Smooth muscle cell (in vitro differentiated cells): ENCODE results near the gene BMP7. TPM values are rescaled to one million over a fixed set of nuclear protein-coding genes. Genes with fewer than 3 reads are reported as not detected.

ENCODE experiments used
- DNase-seq: peaks from one replicate; lab custom pipeline; 2025; ENCODE audit not compliant: unreplicated experiment; lab: John Stamatoyannopoulos, UW
- H2AFZ ChIP-seq: fragments of 200-600 bp; sonication (generic); 2 replicates; pipeline ENCODE4 v1.6.0; 2016; ENCODE audit warnings: antibody characterized with exemption, low read depth, mild to moderate bottlenecking
- H3F3A ChIP-seq: fragments of 200-600 bp; sonication (generic); 2 replicates; pipeline ENCODE4 v1.6.0; 2017; ENCODE audit warnings: antibody characterized with exemption, low read depth
- H3K27ac ChIP-seq: fragments of 200-600 bp; sonication (generic); 2 replicates; pipeline ENCODE4 v1.5.1; 2016; ENCODE audit warnings: low read depth, mild to moderate bottlenecking
- H3K27me3 ChIP-seq: fragments of 200-600 bp; sonication (generic); 2 replicates; pipeline ENCODE4 v1.6.1; 2016; ENCODE audit warnings: low read depth, mild to moderate bottlenecking
- H3K36me3 ChIP-seq: fragments of 200-600 bp; sonication (generic); 2 replicates; pipeline ENCODE4 v1.5.1; 2016; ENCODE audit warnings: low read depth
- H3K4me1 ChIP-seq: fragments of 200-600 bp; sonication (generic); 2 replicates; pipeline ENCODE4 v1.5.1; 2016; ENCODE audit warnings: low read depth
- H3K4me2 ChIP-seq: fragments of 200-600 bp; sonication (generic); 2 replicates; pipeline ENCODE4 v1.6.0; 2016; ENCODE audit warnings: mild to moderate bottlenecking
- H3K4me3 ChIP-seq: fragments of 200-600 bp; sonication (generic); 2 replicates; pipeline ENCODE4 v1.5.1; 2016; ENCODE audit warnings: mild to moderate bottlenecking
- H3K79me2 ChIP-seq: fragments of 200-600 bp; sonication (generic); 2 replicates; pipeline ENCODE4 v1.6.0; 2016; ENCODE audit warnings: low read depth, mild to moderate bottlenecking
- H3K9ac ChIP-seq: fragments of 200-600 bp; sonication (generic); 2 replicates; pipeline ENCODE4 v1.6.0; 2016; ENCODE audit warnings: low read depth
- H3K9me3 ChIP-seq: fragments of 200-600 bp; sonication (generic); replicated peaks from 2 replicates; pipeline ENCODE4 v1.5.1; 2016; ENCODE audit warnings: low read depth
- H4K20me1 ChIP-seq: fragments of 200-600 bp; sonication (generic); 2 replicates; pipeline ENCODE4 v1.6.0; 2016; ENCODE audit warnings: low read depth
- WGBS: methylation state at CpG from one replicate; pipeline ENCODE4 v1.1.7; 2016; ENCODE audit warnings: low lambda C conversion rate; 5-methylcytosine and 5-hydroxymethylcytosine counted together
- polyA plus RNA-seq: library from polyadenylated mRNA; unstranded; fragments of >200 nt; fragmentation: Nextera tagmentation; extraction: Ambion mirVana; gene quantifications from 2 replicates; pipeline ENCODE4 v1.2.1, GENCODE V29; 2016
- total RNA-seq: library from RNA; depleted of rRNA; stranded (reverse); fragments of >200 nt; gene quantifications from 2 replicates; pipeline ENCODE4 v1.2.3, GENCODE V29; 2014
- TF ChIP-seq, protein P1 (sequence below): fragments of 200-600 bp; sonication (generic); IDR thresholded peaks from 2 replicates; pipeline ENCODE4 v1.5.1; 2017; ENCODE audit warnings: borderline replicate concordance, mild to moderate bottlenecking, antibody characterized with exemption; ENCODE audit not compliant: insufficient read depth, poor library complexity, severe bottlenecking

Gene BMP7
- total and polyA plus RNA-seq, 2 experiments from 2014 or later = 18.1 to 28.3 TPM

DNA sequence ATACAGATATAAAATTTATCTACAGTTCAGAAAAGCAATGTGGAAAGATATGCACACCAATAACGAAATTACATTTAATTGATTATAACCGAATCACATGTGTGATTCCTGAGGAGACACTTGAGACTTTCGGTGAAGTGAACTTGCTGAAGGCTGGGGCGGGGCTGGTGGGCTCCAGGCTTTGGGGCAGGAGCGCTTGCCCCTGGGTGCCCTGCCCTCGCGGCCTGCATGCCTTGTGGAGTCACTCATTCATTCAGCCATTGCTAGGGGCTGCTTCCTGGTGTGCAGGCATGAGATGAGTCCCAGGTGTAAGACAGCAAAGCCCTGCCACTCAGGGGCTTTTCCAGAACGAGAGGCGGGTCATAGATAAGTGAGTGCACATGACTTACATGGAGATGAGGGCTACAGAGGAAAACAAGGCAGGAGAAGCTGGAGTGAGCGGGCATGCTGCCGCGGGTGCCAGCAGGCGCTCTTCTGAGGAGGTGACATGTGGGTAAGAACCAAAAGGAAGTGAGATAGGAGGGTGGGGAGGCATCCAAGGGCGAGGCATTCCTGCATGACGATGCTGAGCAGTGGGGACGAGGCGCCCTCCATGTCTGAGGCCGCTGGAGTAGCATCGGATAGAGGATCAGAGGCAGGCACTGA is 88.7 kb downstream of the BMP7 start:
- TF ChIP-seq, protein P1, sequence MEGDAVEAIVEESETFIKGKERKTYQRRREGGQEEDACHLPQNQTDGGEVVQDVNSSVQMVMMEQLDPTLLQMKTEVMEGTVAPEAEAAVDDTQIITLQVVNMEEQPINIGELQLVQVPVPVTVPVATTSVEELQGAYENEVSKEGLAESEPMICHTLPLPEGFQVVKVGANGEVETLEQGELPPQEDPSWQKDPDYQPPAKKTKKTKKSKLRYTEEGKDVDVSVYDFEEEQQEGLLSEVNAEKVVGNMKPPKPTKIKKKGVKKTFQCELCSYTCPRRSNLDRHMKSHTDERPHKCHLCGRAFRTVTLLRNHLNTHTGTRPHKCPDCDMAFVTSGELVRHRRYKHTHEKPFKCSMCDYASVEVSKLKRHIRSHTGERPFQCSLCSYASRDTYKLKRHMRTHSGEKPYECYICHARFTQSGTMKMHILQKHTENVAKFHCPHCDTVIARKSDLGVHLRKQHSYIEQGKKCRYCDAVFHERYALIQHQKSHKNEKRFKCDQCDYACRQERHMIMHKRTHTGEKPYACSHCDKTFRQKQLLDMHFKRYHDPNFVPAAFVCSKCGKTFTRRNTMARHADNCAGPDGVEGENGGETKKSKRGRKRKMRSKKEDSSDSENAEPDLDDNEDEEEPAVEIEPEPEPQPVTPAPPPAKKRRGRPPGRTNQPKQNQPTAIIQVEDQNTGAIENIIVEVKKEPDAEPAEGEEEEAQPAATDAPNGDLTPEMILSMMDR = no peak
- H3K9ac ChIP-seq = no peak overlapping the region
- H3K27ac ChIP-seq = no peak overlapping the region
- no peaks in the 10 kb centered on the region for H3K36me3 ChIP-seq
- no peaks in the 10 kb centered on the region for H3K79me2 ChIP-seq
- no peaks in the 10 kb centered on the region for H3K4me1 ChIP-seq
- H3K9me3 ChIP-seq = no peaks in the 10 kb centered on the region
- no peak overlapping the region for H2AFZ ChIP-seq
- no peak overlapping the region for H3K4me2 ChIP-seq
- DNase-seq = no peak
- H4K20me1 ChIP-seq = no peaks in the 10 kb centered on the region
- 87% methylated on average over 19 of the region's 19 CpGs for WGBS
- H3K27me3 ChIP-seq = no peaks in the 10 kb centered on the region
- H3F3A ChIP-seq = no peaks in the 10 kb centered on the region
- H3K4me3 ChIP-seq = no peak overlapping the region

DNA sequence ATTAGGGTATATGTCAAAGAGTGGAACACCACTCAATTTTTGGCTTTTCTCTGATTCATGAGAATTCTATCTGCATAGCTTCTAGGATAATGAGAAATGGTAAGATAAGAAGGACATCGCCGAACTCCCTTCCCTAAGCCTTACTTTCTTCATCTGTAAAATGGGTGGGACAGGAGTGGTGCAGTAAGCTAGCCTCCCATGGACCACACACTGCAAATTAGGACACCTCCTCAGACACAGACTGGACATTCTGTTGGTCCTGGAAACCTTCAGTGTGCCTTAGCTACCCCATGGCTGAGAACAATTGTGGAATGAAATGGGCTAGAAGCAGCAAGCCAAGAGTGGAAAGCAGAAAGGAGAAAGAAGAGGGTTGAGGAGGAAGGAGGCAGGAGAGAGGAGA is 89.6 kb downstream of the BMP7 start:
- Histone ChIP-seq H3K9ac (no peak overlapping the region), H3K4me2 (no peak overlapping the region), H3F3A (no peaks in the 10 kb centered on the region), H3K27ac (no peak overlapping the region), H3K4me3 (no peak overlapping the region), H3K36me3 (no peaks in the 10 kb centered on the region), H3K79me2 (no peaks in the 10 kb centered on the region), H4K20me1 (no peaks in the 10 kb centered on the region), H3K27me3 (no peaks in the 10 kb centered on the region), H3K4me1 (no peaks in the 10 kb centered on the region), H3K9me3 (no peaks in the 10 kb centered on the region), H2AFZ (no peak overlapping the region)
- WGBS = 98% methylated on average over 2 of the region's 2 CpGs
- DNase-seq = no peak
- TF ChIP-seq, protein P1 = no peak

DNA sequence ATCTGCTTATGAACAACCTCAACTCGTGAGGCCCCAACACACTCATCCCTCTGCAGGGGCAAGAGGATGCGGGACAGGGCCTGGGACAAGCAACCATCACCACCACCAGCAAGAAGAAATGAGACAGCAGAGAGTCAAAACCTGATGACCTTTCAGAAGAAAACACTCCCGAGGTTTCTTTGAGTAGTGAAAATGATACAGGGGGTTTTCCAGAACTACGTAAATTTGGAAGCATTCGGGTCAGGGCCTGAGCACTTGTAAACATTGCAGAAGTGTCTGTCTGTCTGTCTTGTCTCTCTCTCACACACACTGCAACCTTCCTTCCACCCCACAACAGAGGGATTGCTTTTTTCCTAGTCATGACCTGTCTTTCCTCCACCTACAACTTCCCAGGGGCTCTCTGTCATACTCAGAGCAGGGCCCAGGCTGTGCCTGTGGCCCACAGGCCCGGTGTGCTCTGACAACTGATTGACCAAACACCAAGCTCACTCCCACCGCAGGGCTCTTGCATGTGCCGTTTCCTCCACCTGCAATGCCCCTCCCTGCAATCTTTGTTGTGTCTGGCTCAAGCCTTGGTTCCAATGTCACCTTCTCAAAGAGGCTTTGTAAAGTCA is 90.9 kb downstream of the BMP7 start:
- Histone ChIP-seq H4K20me1 (no peaks in the 10 kb centered on the region), H3K4me3 (no peak overlapping the region), H3K27ac (no peak overlapping the region), H3K36me3 (no peaks in the 10 kb centered on the region), H3K4me1 (no peaks in the 10 kb centered on the region), H3K9me3 (no peaks in the 10 kb centered on the region), H2AFZ (no peak overlapping the region), H3K79me2 (no peaks in the 10 kb centered on the region), H3K27me3 (no peaks in the 10 kb centered on the region), H3F3A (no peaks in the 10 kb centered on the region), H3K4me2 (no peak overlapping the region), H3K9ac (no peak overlapping the region)
- TF ChIP-seq, protein P1 = no peak
- DNase-seq = no peak
- 85% methylated on average over 8 of the region's 8 CpGs for WGBS

- H3K27ac ChIP-seq = no peak overlapping the region
- no peak for DNase-seq
- 94% methylated on average over 9 of the region's 9 CpGs for WGBS
- H3K9me3 ChIP-seq = no peaks in the 10 kb centered on the region
- no peak overlapping the region for H3K4me3 ChIP-seq
- no peaks in the 10 kb centered on the region for H3K36me3 ChIP-seq
- H3K4me2 ChIP-seq = no peak overlapping the region
- H2AFZ ChIP-seq = no peak overlapping the region
- no peaks in the 10 kb centered on the region for H3K79me2 ChIP-seq
- TF ChIP-seq, protein P1 = no peak
- no peaks in the 10 kb centered on the region for H3F3A ChIP-seq
- no peaks in the 10 kb centered on the region for H3K4me1 ChIP-seq
- no peak overlapping the region for H3K9ac ChIP-seq
- H3K27me3 ChIP-seq = no peaks in the 10 kb centered on the region
- H4K20me1 ChIP-seq = no peaks in the 10 kb centered on the region
Observed at GRCh38 chr20:57174737-57175136, 91.7 kb downstream of the BMP7 start.
